HCT116 (cell line): Measurements from ENCODE around the gene ZFYVE16. TPM values are rescaled to one million over a fixed set of nuclear protein-coding genes. Genes with fewer than 3 reads are reported as not detected.

Source experiments
- ATAC-seq: fragments of 200-7000 bp; cut with Tn5 transposase; 2 replicates; pipeline ENCODE4 v1.9.1; 2020; ENCODE audit warnings: mild to moderate bottlenecking, moderate library complexity
- BruUV-seq: library from RNA; stranded (reverse); fragments of 400-500 nt; replicated peaks from 2 replicates; lab custom pipeline; 2021; lab: Mats Ljungman, UMichigan
- CTCF ChIA-PET: fragments of 300-600 bp; sonication (Branson Sonifier 250); formaldehyde crosslinking; loops from one replicate; lab custom pipeline; 2021; ENCODE audit warnings: antibody characterized with exemption; lab: Charles Lee
- POLR2A ChIA-PET: fragments of 300-600, 350-600 bp; sonication (Branson Sonifier 250); formaldehyde crosslinking; loops from one replicate; lab custom pipeline; 2021; ENCODE audit warnings: antibody characterized with exemption; lab: Charles Lee
- RAD21 ChIA-PET, 2 experiments: fragments of 300-600 bp; sonication (Branson Sonifier 250); formaldehyde crosslinking; loops; one replicate each; lab custom pipeline; 2023; ENCODE audit warnings: low total read pairs in 2 of 2; ENCODE audit not compliant: uncharacterized antibody in 2 of 2, unreplicated experiment in 2 of 2, low non-redundant PET in 1 of 2; lab: Charles Lee
- DNase-seq: peaks from one replicate; pipeline ENCODE4 v3.0.0-alpha.2; 2010; ENCODE audit warnings: low read depth, low spot score
- H2AFZ ChIP-seq: fragments of 200-600 bp; shearing (Covaris generic), sonication (generic); 2 replicates; pipeline ENCODE4 v1.6.1; 2017; ENCODE audit warnings: low read depth, mixed run types, mixed read lengths, antibody characterized with exemption, low read length; ENCODE audit not compliant: poor library complexity, severe bottlenecking
- H3K27ac ChIP-seq: 2 replicates; pipeline ENCODE4 v1.5.1; 2012; ENCODE audit warnings: low read depth, low read length
- H3K27me3 ChIP-seq: fragments of 200-600 bp; sonication (generic); 2 replicates; pipeline ENCODE4 v1.6.1; 2016; ENCODE audit warnings: mixed run types, low read length, mixed read lengths; ENCODE audit not compliant: insufficient read depth
- H3K36me3 ChIP-seq, 2 experiments: fragments of 200-500 bp in 1 of 2; fragments of 200-600 bp in 1 of 2; sonication (Bioruptor generic) in 1 of 2; sonication (generic) in 1 of 2; 2 replicates each; pipeline versions ENCODE4 v1.5.1 to v1.6.1; 2014 to 2016; ENCODE audit warnings: low read length in 2 of 2, inconsistent platforms in 1 of 2, mixed read lengths in 1 of 2, mixed run types in 1 of 2; ENCODE audit not compliant: insufficient read depth in 2 of 2, control insufficient read depth in 1 of 2
- H3K4me1 ChIP-seq, 2 experiments: fragments of 200-600 bp in 1 of 2; sonication (generic) in 1 of 2; 2 replicates each; pipeline versions ENCODE4 v1.5.1 to v1.6.1; 2012 to 2017; ENCODE audit warnings: low read length in 2 of 2, inconsistent platforms in 1 of 2, mild to moderate bottlenecking in 1 of 2, mixed read lengths in 1 of 2, mixed run types in 1 of 2, moderate library complexity in 1 of 2; ENCODE audit not compliant: insufficient read depth in 2 of 2, control insufficient read depth in 1 of 2
- H3K4me2 ChIP-seq: fragments of 200-600 bp; sonication (generic); 2 replicates; pipeline ENCODE4 v1.6.1; 2017; ENCODE audit warnings: mixed run types, low read length, mixed read lengths
- H3K4me3 ChIP-seq, 2 experiments: fragments of 200-600 bp in 1 of 2; sonication (generic) in 1 of 2; replicated peaks in 1 of 2; 2 replicates each; pipeline ENCODE4 v1.5.1; 2011 to 2016; ENCODE audit warnings: low read length in 2 of 2, control low read depth in 1 of 2, low read depth in 1 of 2, mild to moderate bottlenecking in 1 of 2, mixed read lengths in 1 of 2, mixed run types in 1 of 2
- H3K79me2 ChIP-seq: fragments of 200-600 bp; sonication (generic); 2 replicates; pipeline ENCODE4 v1.6.1; 2017; ENCODE audit warnings: mild to moderate bottlenecking, mixed run types, low read length, moderate library complexity, mixed read lengths; ENCODE audit not compliant: insufficient read depth
- H3K9ac ChIP-seq: fragments of 200-600 bp; sonication (generic); 2 replicates; pipeline ENCODE4 v1.6.1; 2016; ENCODE audit warnings: low read length, mixed read lengths
- H3K9me2 ChIP-seq: fragments of 200-600 bp; sonication (generic), shearing (Covaris generic); 2 replicates; pipeline ENCODE4 v1.6.1; 2017; ENCODE audit warnings: mixed run types, mild to moderate bottlenecking, moderate library complexity; ENCODE audit not compliant: insufficient read depth
- H3K9me3 ChIP-seq, 2 experiments: fragments of 200-500 bp in 1 of 2; fragments of 200-600 bp in 1 of 2; sonication (Bioruptor generic) in 1 of 2; sonication (generic) in 1 of 2; 2 replicates each; pipeline ENCODE4 v1.6.1; 2014 to 2017; ENCODE audit warnings: low read length in 2 of 2, mixed read lengths in 2 of 2, inconsistent platforms in 1 of 2, low read depth in 1 of 2, mild to moderate bottlenecking in 1 of 2, mixed run types in 1 of 2, moderate library complexity in 1 of 2; ENCODE audit not compliant: control insufficient read depth in 1 of 2, insufficient read depth in 1 of 2
- H4K20me1 ChIP-seq: fragments of 200-600 bp; sonication (generic), shearing (Covaris generic); 2 replicates; pipeline ENCODE4 v1.6.1; 2017; ENCODE audit warnings: mixed run types, mild to moderate bottlenecking, moderate library complexity; ENCODE audit not compliant: insufficient read depth
- CBX3 ChIP-seq: IDR thresholded peaks from 2 replicates; pipeline ENCODE4 v1.6.1; 2012; ENCODE audit warnings: low read depth
- CEBPB ChIP-seq: IDR thresholded peaks from 2 replicates; pipeline ENCODE4 v1.6.1; 2012; ENCODE audit warnings: low read depth
- CTCF ChIP-seq, 3 experiments: fragments of 200-600 bp in 1 of 3; sonication (generic) in 1 of 3; IDR thresholded peaks in 2 of 3; conservative IDR thresholded peaks in 1 of 3; 2 replicates each; pipeline ENCODE4 v1.5.1; 2012 to 2017; ENCODE audit warnings: low read depth in 2 of 3, low read length in 2 of 3, antibody characterized with exemption in 1 of 3, borderline replicate concordance in 1 of 3, control low read depth in 1 of 3, mild to moderate bottlenecking in 1 of 3, mixed read lengths in 1 of 3, mixed run types in 1 of 3, moderate library complexity in 1 of 3; ENCODE audit not compliant: insufficient read depth in 1 of 3
- ELF1 ChIP-seq: IDR thresholded peaks from 2 replicates; pipeline ENCODE4 v1.6.1; 2012; ENCODE audit warnings: low read depth, borderline replicate concordance
- EZH2phosphoT487 ChIP-seq: fragments of 200-600 bp; IDR thresholded peaks from 2 replicates; pipeline ENCODE4 v1.6.1; 2018; ENCODE audit warnings: antibody characterized with exemption, borderline replicate concordance
- FOSL1 ChIP-seq: IDR thresholded peaks from 2 replicates; pipeline ENCODE4 v1.6.1; 2012; ENCODE audit warnings: low read depth
- JUND ChIP-seq: IDR thresholded peaks from 2 replicates; pipeline ENCODE4 v1.6.1; 2012
- MAX ChIP-seq: IDR thresholded peaks from 2 replicates; pipeline ENCODE4 v1.6.1; 2012
- POLR2AphosphoS5 ChIP-seq: IDR thresholded peaks from 2 replicates; pipeline ENCODE4 v1.6.1; 2011; ENCODE audit warnings: mild to moderate bottlenecking, low read depth, low read length, moderate library complexity
- RAD21 ChIP-seq: IDR thresholded peaks from 2 replicates; pipeline ENCODE4 v1.6.1; 2012; ENCODE audit warnings: low read depth, mild to moderate bottlenecking
- REST ChIP-seq: IDR thresholded peaks from 2 replicates; pipeline ENCODE4 v1.6.1; 2012; ENCODE audit warnings: low read depth
- SP1 ChIP-seq: IDR thresholded peaks from 2 replicates; pipeline ENCODE4 v1.6.1; 2012; ENCODE audit warnings: low read depth
- SRF ChIP-seq: IDR thresholded peaks from 2 replicates; pipeline ENCODE4 v1.6.1; 2012; ENCODE audit warnings: low read depth
- TCF7L2 ChIP-seq: IDR thresholded peaks from 2 replicates; pipeline ENCODE4 v1.7.0; 2011; ENCODE audit warnings: borderline replicate concordance, inconsistent platforms; ENCODE audit not compliant: insufficient read depth, insufficient read length; ENCODE audit errors: extremely low read depth
- YY1 ChIP-seq: IDR thresholded peaks from 2 replicates; pipeline ENCODE4 v1.6.1; 2011; ENCODE audit warnings: low read length, low read depth, moderate library complexity, mild to moderate bottlenecking; ENCODE audit not compliant: insufficient replicate concordance; ENCODE audit errors: extremely low read depth
- ZBTB33 ChIP-seq: IDR thresholded peaks from 2 replicates; pipeline ENCODE4 v1.6.1; 2011; ENCODE audit warnings: mild to moderate bottlenecking, low read length, moderate library complexity; ENCODE audit not compliant: insufficient replicate concordance; ENCODE audit errors: extremely low read depth
- ZFX ChIP-seq: fragments of 450-650 bp; IDR thresholded peaks from 2 replicates; pipeline ENCODE4 v1.6.1; 2017
- ZNF274 ChIP-seq: fragments of 200-500 bp; sonication (Bioruptor generic); IDR thresholded peaks from 2 replicates; pipeline ENCODE4 v1.6.1; 2014; ENCODE audit warnings: mild to moderate bottlenecking, low read depth, low read length, inconsistent platforms
- intact Hi-C: fragments of 100-400 bp; cut with micrococcal nuclease; formaldehyde crosslinking; loops from 2 replicates; pipeline ENCODE4 v1.10.0; 2022
- total RNA-seq: library from RNA; stranded (reverse); gene quantifications from one replicate; pipeline ENCODE4 v1.2.1, GENCODE V29; 2021; ENCODE audit not compliant: unreplicated experiment

Gene ZFYVE16
- total RNA-seq, 1 experiment from 2014 or later: 24.2 TPM

GRCh38 chr5:80389580-80389979 lies 18.3 kb upstream of the ZFYVE16 start:
- DNase-seq (no peak), ATAC-seq (no peak)
- no peak for TF ChIP-seq MAX
- no peak for TF ChIP-seq POLR2AphosphoS5
- no peak for TF ChIP-seq YY1
- no peak for TF ChIP-seq ZFX
- TF ChIP-seq REST: no peak
- no peak for TF ChIP-seq JUND
- TF ChIP-seq CTCF (IDR thresholded peaks at IDR 0.05 in 2 of 3, conservative IDR thresholded peaks at IDR 0.05 in 1 of 3; ENCODE audit: borderline replicate concordance in 1 of 3, insufficient read depth in 1 of 3, low read depth in 2 of 3, low read length in 2 of 3): no peak
- no peak for TF ChIP-seq ELF1
- no peak for TF ChIP-seq RAD21
- TF ChIP-seq TCF7L2: no peak
- TF ChIP-seq CEBPB: no peak
- no peak for TF ChIP-seq CBX3
- no peak for TF ChIP-seq ZBTB33
- no peak for TF ChIP-seq EZH2phosphoT487
- no peak for TF ChIP-seq SRF
- TF ChIP-seq SP1: no peak
- TF ChIP-seq ZNF274: no peak
- no peak for TF ChIP-seq FOSL1
- H3K79me2 ChIP-seq: no peaks in the 10 kb centered on the region
- no peaks in the 10 kb centered on the region for H3K36me3 ChIP-seq
- H3K4me2 ChIP-seq: no peak overlapping the region
- RAD21 ChIA-PET: no interaction called here
- POLR2A ChIA-PET: no interaction called here
- no peak overlapping the region for H3K4me3 ChIP-seq
- no peak overlapping the region for H3K9ac ChIP-seq
- H4K20me1 ChIP-seq: no peaks in the 10 kb centered on the region
- CTCF ChIA-PET: no interaction called here
- no peaks in the 10 kb centered on the region for H3K4me1 ChIP-seq
- no peaks in the 10 kb centered on the region for H3K27me3 ChIP-seq
- H2AFZ ChIP-seq: no peak overlapping the region
- intact Hi-C loops: no loop called here
- no TSS peak for BruUV-seq
- H3K27ac ChIP-seq: no peak overlapping the region
- no peaks in the 10 kb centered on the region for H3K9me2 ChIP-seq
- H3K9me3 ChIP-seq: no peaks in the 10 kb centered on the region
